Naive thymus-derived CD4-positive, alpha-beta T cell (primary cell): ENCODE measurements around the gene SYT2. TPM values are rescaled to one million over a fixed set of nuclear protein-coding genes. Genes with fewer than 3 reads are reported as not detected.

Experiments used
- ATAC-seq: fragments of 150-1000 bp; cut with Tn5 transposase; 2 replicates; pipeline ENCODE4 v1.10.0; 2021; ENCODE audit warnings: mild to moderate bottlenecking, moderate library complexity
- CTCF ChIA-PET: fragments of 350-600 bp; sonication (Branson Sonifier 250); formaldehyde crosslinking; loops from one replicate; lab custom pipeline; 2021; ENCODE audit warnings: antibody characterized with exemption; lab: Charles Lee
- POLR2A ChIA-PET: fragments of 350-600 bp; sonication (Branson Sonifier 250); formaldehyde crosslinking; loops from one replicate; lab custom pipeline; 2021; ENCODE audit warnings: antibody characterized with exemption, inconsistent platforms; lab: Charles Lee
- DNase-seq, 9 donors: peaks; one replicate each; pipeline versions ENCODE4 v3.0.0 to v3.0.0-alpha.2; 2020 to 2022; ENCODE audit warnings: mixed read lengths in 1 of 9
- H3K27ac ChIP-seq: one replicate; pipeline ENCODE4 v1.7.0; 2013; ENCODE audit warnings: mild to moderate bottlenecking, low read depth, low read length, moderate library complexity
- H3K27me3 ChIP-seq, 2 donors: one replicate each; pipeline ENCODE4 v1.7.0; 2013; ENCODE audit warnings: low read length in 2 of 2, mild to moderate bottlenecking in 2 of 2, moderate library complexity in 2 of 2; ENCODE audit not compliant: control insufficient read depth in 2 of 2, insufficient read depth in 2 of 2
- H3K36me3 ChIP-seq, 3 experiments: 1 replicate in 2 of 3; 2 replicates in 1 of 3; pipeline ENCODE4 v1.7.0; 2013; ENCODE audit warnings: low read length in 3 of 3, mild to moderate bottlenecking in 3 of 3, moderate library complexity in 1 of 3; ENCODE audit not compliant: insufficient read depth in 3 of 3, control insufficient read depth in 2 of 3
- H3K4me1 ChIP-seq, 2 donors: one replicate each; pipeline ENCODE4 v1.7.0; 2013; ENCODE audit warnings: low read length in 2 of 2, mild to moderate bottlenecking in 2 of 2, moderate library complexity in 1 of 2; ENCODE audit not compliant: control insufficient read depth in 2 of 2, insufficient read depth in 2 of 2
- H3K4me3 ChIP-seq: 2 replicates; pipeline ENCODE4 v1.7.0; 2013; ENCODE audit warnings: mild to moderate bottlenecking, low read length
- H3K9me3 ChIP-seq, 3 experiments: 1 replicate in 2 of 3; 2 replicates in 1 of 3; pipeline ENCODE4 v1.7.0; 2013; ENCODE audit warnings: low read length in 3 of 3; ENCODE audit not compliant: control insufficient read depth in 2 of 3
- H3K27ac Mint-ChIP-seq, 9 donors: one replicate each; pipeline ENCODE4 v1.8.0; 2020 to 2022; ENCODE audit warnings: mixed read lengths in 9 of 9, mild to moderate bottlenecking in 8 of 9, moderate library complexity in 5 of 9, inconsistent platforms in 2 of 9
- H3K27me3 Mint-ChIP-seq, 5 donors: one replicate each; pipeline ENCODE4 v1.8.0; 2021 to 2022; ENCODE audit warnings: mixed read lengths in 5 of 5, mild to moderate bottlenecking in 1 of 5
- H3K36me3 Mint-ChIP-seq, 5 donors: one replicate each; pipeline ENCODE4 v1.8.0; 2020 to 2022; ENCODE audit warnings: mixed read lengths in 5 of 5, mild to moderate bottlenecking in 3 of 5, inconsistent platforms in 1 of 5
- H3K4me1 Mint-ChIP-seq, 7 donors: one replicate each; pipeline ENCODE4 v1.8.0; 2020 to 2022; ENCODE audit warnings: mixed read lengths in 7 of 7, mild to moderate bottlenecking in 3 of 7, inconsistent platforms in 1 of 7
- H3K4me3 Mint-ChIP-seq, 10 donors: one replicate each; pipeline ENCODE4 v1.8.0; 2020 to 2022; ENCODE audit warnings: mild to moderate bottlenecking in 10 of 10, mixed read lengths in 10 of 10, moderate library complexity in 6 of 10, inconsistent platforms in 2 of 10
- H3K9me3 Mint-ChIP-seq, 11 donors: one replicate each; pipeline ENCODE4 v1.8.0; 2020 to 2022; ENCODE audit warnings: mixed read lengths in 11 of 11, mild to moderate bottlenecking in 4 of 11, inconsistent platforms in 1 of 11, moderate library complexity in 1 of 11
- intact Hi-C, 2 donors: fragments of 100-400 bp; cut with micrococcal nuclease; formaldehyde crosslinking; loops; one replicate each; pipeline ENCODE4 v1.15.1; 2023
- polyA plus RNA-seq, 2 donors: library from polyadenylated mRNA; unstranded; fragments of 300-500 nt; fragmentation: Illumina TruSeq; gene quantifications; one replicate each; pipeline ENCODE4 v1.2.3, GENCODE V29; 2021
- total RNA-seq, 6 experiments: library from RNA in 5 of 6; stranded (reverse) in 5 of 6; gene quantifications; 1 replicate in 5 of 6; 2 replicates in 1 of 6; pipeline ENCODE4 v1.2.3 and lab custom pipeline; 2021 to 2026

SYT2 gene
- total and polyA plus RNA-seq, 7 experiments from 2014 or later = 0.02 TPM; not detected in 6

DNA sequence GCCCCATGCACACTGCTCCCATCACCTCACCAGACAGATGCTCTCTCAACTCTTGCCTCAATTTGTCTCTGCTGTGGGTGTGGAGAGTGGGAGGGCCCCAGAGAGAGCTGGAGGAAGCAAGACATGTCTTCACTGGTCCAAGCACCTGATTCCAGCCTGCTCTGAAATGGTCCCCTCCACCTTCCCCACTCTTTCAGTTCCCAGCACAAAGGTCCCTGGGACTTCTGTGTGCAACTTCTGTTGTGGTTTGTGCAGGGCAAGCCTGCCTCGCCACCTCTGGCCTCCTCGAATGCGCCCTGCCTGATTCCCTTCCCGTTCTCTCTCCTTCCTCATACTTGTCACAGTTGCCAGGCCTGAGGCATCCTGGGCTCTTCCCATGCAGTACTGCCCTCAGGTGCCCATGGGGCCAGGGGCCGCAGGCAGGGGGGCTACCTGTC lies 119.3 kb downstream of the SYT2 start:
- Mint-ChIP-seq H3K36me3 (peaks cover 0 to 35% (median 10%) of the 10 kb centered on the region in 5 donors), H3K27ac (no peak overlapping the region), H3K9me3 (peaks cover 0 to 2% (median 0%) of the 10 kb centered on the region in 11 donors), H3K4me3 (no peak overlapping the region), H3K27me3 (no peaks in the 10 kb centered on the region), H3K4me1 (peaks cover 0 to 8% (median 0%) of the 10 kb centered on the region in 7 donors)
- H3K4me3 ChIP-seq = no peak overlapping the region
- no peaks in the 10 kb centered on the region for H3K9me3 ChIP-seq
- H3K27ac ChIP-seq = no peak overlapping the region
- DNase-seq (no peak), ATAC-seq (no peak)
- H3K27me3 ChIP-seq = no peaks in the 10 kb centered on the region
- peaks cover 0 to 3% (median 0%) of the 10 kb centered on the region in 3 experiments for H3K36me3 ChIP-seq
- intact Hi-C loops = no loop called here
- no peaks in the 10 kb centered on the region for H3K4me1 ChIP-seq
- ChIA-PET CTCF (no interaction called here), POLR2A (no interaction called here)

GRCh38 chr1:202590126-202590525 lies 120.1 kb downstream of the SYT2 start:
- ATAC-seq = no peak
- H3K27ac ChIP-seq = no peak overlapping the region
- Mint-ChIP-seq H3K4me3 (no peak overlapping the region), H3K36me3 (peaks cover 0 to 32% (median 8%) of the 10 kb centered on the region in 5 donors), H3K27ac (peak overlapping the region in 1 of 9 donors; percentile 8), H3K4me1 (peaks cover 0 to 10% (median 0%) of the 10 kb centered on the region in 7 donors), H3K27me3 (no peaks in the 10 kb centered on the region), H3K9me3 (peaks cover 0 to 2% (median 0%) of the 10 kb centered on the region in 11 donors)
- no peak for DNase-seq
- intact Hi-C loops = no loop called here
- H3K36me3 ChIP-seq = peaks cover 0 to 3% (median 0%) of the 10 kb centered on the region in 3 experiments
- no peaks in the 10 kb centered on the region for H3K27me3 ChIP-seq
- H3K9me3 ChIP-seq = no peaks in the 10 kb centered on the region
- no peaks in the 10 kb centered on the region for H3K4me1 ChIP-seq
- POLR2A ChIA-PET = no interaction called here
- no peak overlapping the region for H3K4me3 ChIP-seq
- CTCF ChIA-PET = no interaction called here

GRCh38 chr1:202589190-202589930 lies 120.9 kb downstream of the SYT2 start:
- intact Hi-C loops = no loop called here
- H3K4me3 Mint-ChIP-seq = no peak overlapping the region

DNA sequence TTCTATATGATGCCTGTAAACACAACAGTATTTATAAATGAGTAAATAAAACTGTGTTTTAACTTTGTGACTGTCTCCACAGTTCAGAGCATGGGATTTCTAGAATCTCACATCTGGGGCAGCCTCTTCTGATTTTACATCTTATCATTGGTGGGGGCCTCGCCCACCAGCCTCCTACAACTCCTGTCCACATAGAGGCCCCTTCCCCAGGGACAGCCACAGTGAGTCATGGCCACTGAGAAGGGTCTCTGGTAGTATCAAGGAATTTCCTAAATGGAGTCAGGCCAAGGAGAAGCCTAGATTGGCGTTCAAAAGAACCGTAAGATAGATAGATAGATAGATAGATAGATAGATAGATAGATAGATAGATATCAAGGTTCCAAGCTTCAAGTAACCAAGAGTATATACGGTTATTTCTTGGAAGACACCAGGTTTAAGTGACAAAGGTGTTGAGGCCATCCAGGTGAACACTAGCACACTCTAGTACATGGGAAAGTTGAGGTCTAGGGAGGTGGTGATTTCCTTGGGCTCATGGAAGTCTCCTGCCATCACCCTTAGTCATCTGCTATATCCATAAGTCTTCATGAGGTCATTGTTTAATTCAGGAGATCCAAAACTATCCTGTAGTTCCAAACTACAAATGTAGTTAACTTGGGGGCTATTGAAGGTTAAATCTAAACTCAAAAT lies 121.6 kb downstream of the SYT2 start:
- Mint-ChIP-seq H3K36me3 (peaks cover 0 to 18% (median 5%) of the 10 kb centered on the region in 5 donors), H3K9me3 (no peaks in the 10 kb centered on the region), H3K27ac (no peak overlapping the region), H3K4me3 (no peak overlapping the region), H3K27me3 (no peaks in the 10 kb centered on the region), H3K4me1 (peaks cover 0 to 10% (median 0%) of the 10 kb centered on the region in 7 donors)
- POLR2A ChIA-PET = no interaction called here
- DNase-seq = no peak
- intact Hi-C loops = no loop called here
- CTCF ChIA-PET = no interaction called here
- Histone ChIP-seq H3K27ac (no peak overlapping the region), H3K27me3 (no peaks in the 10 kb centered on the region), H3K36me3 (peaks cover 0 to 3% (median 0%) of the 10 kb centered on the region in 3 experiments), H3K4me1 (no peaks in the 10 kb centered on the region), H3K4me3 (no peak overlapping the region), H3K9me3 (no peaks in the 10 kb centered on the region)
- ATAC-seq = no peak

More at GRCh38 chr1:202589190-202589930, 120.9 kb downstream of the SYT2 start:
- CTCF ChIA-PET = no interaction called here
- DNase-seq (no peak), ATAC-seq (no peak)
- H3K36me3 ChIP-seq = peaks cover 0 to 3% (median 0%) of the 10 kb centered on the region in 3 experiments
- Mint-ChIP-seq H3K27ac (no peak overlapping the region), H3K27me3 (no peaks in the 10 kb centered on the region), H3K9me3 (peaks cover 0 to 2% (median 0%) of the 10 kb centered on the region in 11 donors), H3K4me1 (peaks cover 0 to 10% (median 0%) of the 10 kb centered on the region in 7 donors), H3K36me3 (peaks cover 0 to 25% (median 8%) of the 10 kb centered on the region in 5 donors)
- no peak overlapping the region for H3K4me3 ChIP-seq
- no peaks in the 10 kb centered on the region for H3K4me1 ChIP-seq
- H3K9me3 ChIP-seq = no peaks in the 10 kb centered on the region
- POLR2A ChIA-PET = no interaction called here
- H3K27me3 ChIP-seq = no peaks in the 10 kb centered on the region
- no peak overlapping the region for H3K27ac ChIP-seq

GRCh38 chr1:202587859-202588485 lies 122.3 kb downstream of the SYT2 start:
- no peaks in the 10 kb centered on the region for H3K27me3 Mint-ChIP-seq
- peaks cover 0 to 10% (median 0%) of the 10 kb centered on the region in 7 donors for H3K4me1 Mint-ChIP-seq
- Histone ChIP-seq H3K4me3 (no peak overlapping the region), H3K4me1 (no peaks in the 10 kb centered on the region), H3K36me3 (peaks cover 0 to 3% (median 0%) of the 10 kb centered on the region in 3 experiments), H3K9me3 (no peaks in the 10 kb centered on the region), H3K27ac (no peak overlapping the region), H3K27me3 (no peaks in the 10 kb centered on the region)
- no peaks in the 10 kb centered on the region for H3K9me3 Mint-ChIP-seq
- ChIA-PET POLR2A (no interaction called here), CTCF (no interaction called here)
- H3K36me3 Mint-ChIP-seq = peaks cover 0 to 16% (median 5%) of the 10 kb centered on the region in 5 donors
- no peak for DNase-seq
- H3K4me3 Mint-ChIP-seq = no peak overlapping the region
- H3K27ac Mint-ChIP-seq = no peak overlapping the region
- intact Hi-C loops = no loop called here
- ATAC-seq = no peak

DNA sequence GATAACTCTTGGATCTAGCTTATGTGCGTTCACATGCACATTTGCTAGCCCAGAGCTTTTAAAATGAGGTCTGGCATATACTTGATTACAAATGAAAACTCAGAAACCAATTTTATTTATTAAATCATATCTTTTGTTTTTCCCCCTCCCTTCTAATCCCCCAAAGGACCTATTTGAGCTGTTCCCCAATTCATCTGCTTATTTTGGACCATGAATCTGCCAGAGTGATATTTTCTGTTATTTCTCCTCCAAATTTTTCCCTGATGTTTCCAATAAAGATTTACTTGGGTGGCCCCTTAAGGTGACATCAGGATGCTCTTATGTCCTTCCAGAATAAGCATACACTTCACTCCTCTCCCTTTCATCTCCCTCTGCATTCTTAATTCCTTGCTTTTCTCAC lies 123.4 kb downstream of the SYT2 start:
- H3K4me1 Mint-ChIP-seq = peaks cover 0 to 10% (median 0%) of the 10 kb centered on the region in 7 donors
- no peak for ATAC-seq
- no peaks in the 10 kb centered on the region for H3K27me3 Mint-ChIP-seq
- intact Hi-C loops = no loop called here
- Histone ChIP-seq H3K9me3 (no peaks in the 10 kb centered on the region), H3K36me3 (no peaks in the 10 kb centered on the region), H3K27ac (no peak overlapping the region), H3K4me1 (no peaks in the 10 kb centered on the region), H3K4me3 (no peak overlapping the region), H3K27me3 (no peaks in the 10 kb centered on the region)
- DNase-seq = no peak
- H3K36me3 Mint-ChIP-seq = peaks cover 0 to 21% (median 9%) of the 10 kb centered on the region in 5 donors
- ChIA-PET POLR2A (interaction anchor here (0.5 kb wide), 1 partner anchor 43 kb away, joined by 5 read pairs; no protein-coding TSS in a partner anchor), CTCF (no interaction called here)
- no peaks in the 10 kb centered on the region for H3K9me3 Mint-ChIP-seq
- H3K27ac Mint-ChIP-seq = no peak overlapping the region
- no peak overlapping the region for H3K4me3 Mint-ChIP-seq
